ENCODE results near the gene CHST6.
"Not testable (repeated sequence)": the region's sequence is repeated elsewhere in the genome, so short reads cannot be mapped to it uniquely, and the experiment has no call there.

Gene CHST6

GRCh38 chr16:75495076-75495674 is at the start of gene CHST6:
TSS of gene CHST6 (minus strand) at chr16:75495441. CDS start at chr16:75479828, 15,613 bp downstream.
- no peak for DNase-seq (ENCODE audit: low read depth in 2 of 2)

- DNase-seq (ENCODE audit: low read depth in 2 of 2), result not testable (repeated sequence)
Measured at GRCh38 chr16:75542462-75542861, 47.2 kb upstream of the CHST6 start.

GRCh38 chr16:75541236-75541635 is 46.0 kb upstream of the CHST6 start:
- no peak for DNase-seq (ENCODE audit: low read depth in 2 of 2)

- DNase-seq (ENCODE audit: low read depth in 2 of 2), result not testable (repeated sequence)
Measured at GRCh38 chr16:75538882-75539565, 43.8 kb upstream of the CHST6 start.

- no peak for DNase-seq (ENCODE audit: low read depth in 2 of 2)
Measured at GRCh38 chr16:75537776-75538175, 42.5 kb upstream of the CHST6 start.

GRCh38 chr16:75535901-75536300 is 40.7 kb upstream of the CHST6 start, which contains the start of gene CHST5:
TSS of gene CHST5 (minus strand) at chr16:75536108. CDS start at chr16:75530384, 5,724 bp downstream.
- no peak for DNase-seq (ENCODE audit: low read depth in 2 of 2)

GRCh38 chr16:75535211-75535843 is 40.1 kb upstream of the CHST6 start:
- no peak for DNase-seq (ENCODE audit: low read depth in 2 of 2)

- no peak for DNase-seq (ENCODE audit: low read depth in 2 of 2)
Measured at GRCh38 chr16:75534560-75535205, 39.4 kb upstream of the CHST6 start.

GRCh38 chr16:75532791-75533190 is 37.5 kb upstream of the CHST6 start:
- no peak for DNase-seq (ENCODE audit: low read depth in 2 of 2)

- DNase-seq (ENCODE audit: low read depth in 2 of 2), result no peak
Measured at GRCh38 chr16:75532142-75532765, 37.0 kb upstream of the CHST6 start.

GRCh38 chr16:75529959-75530358 is 34.7 kb upstream of the CHST6 start:
- no peak for DNase-seq (ENCODE audit: low read depth in 2 of 2)

GRCh38 chr16:75529056-75529905 is 34.0 kb upstream of the CHST6 start:
- no peak for DNase-seq (ENCODE audit: low read depth in 2 of 2)

GRCh38 chr16:75527825-75528299 is 32.6 kb upstream of the CHST6 start:
- DNase-seq (ENCODE audit: low read depth in 2 of 2), result no peak

GRCh38 chr16:75526032-75526790 is 31.0 kb upstream of the CHST6 start:
- DNase-seq (ENCODE audit: low read depth in 2 of 2), result no peak

GRCh38 chr16:75519175-75519574 is 23.9 kb upstream of the CHST6 start:
- DNase-seq (ENCODE audit: low read depth in 2 of 2), result no peak

GRCh38 chr16:75516189-75516966 is 21.1 kb upstream of the CHST6 start:
- DNase-seq (ENCODE audit: low read depth in 2 of 2), result not testable (repeated sequence)

- DNase-seq (ENCODE audit: low read depth in 2 of 2), result no peak
Measured at GRCh38 chr16:75514296-75514695, 19.1 kb upstream of the CHST6 start.

GRCh38 chr16:75506574-75506973 is 11.3 kb upstream of the CHST6 start:
- no peak for DNase-seq (ENCODE audit: low read depth in 2 of 2)

GRCh38 chr16:75506107-75506506 is 10.9 kb upstream of the CHST6 start:
- no peak for DNase-seq (ENCODE audit: low read depth in 2 of 2)

Data from stimulated activated CD8-positive, alpha-beta memory T cell treated with anti-CD3 and anti-CD28 coated beads, Interleukin-7, amount 100 ng/mL, for 1 hour (primary cell).